GM19099 (cell line): ENCODE measurements around the gene NKD2.

ENCODE experiments used
- POLR2A ChIP-seq: IDR thresholded peaks from 3 replicates; pipeline ENCODE4 v1.6.1; 2011; ENCODE audit warnings: low read depth; ENCODE audit not compliant: insufficient read length; ENCODE audit errors: extremely low read depth

The NKD2 gene

DNA sequence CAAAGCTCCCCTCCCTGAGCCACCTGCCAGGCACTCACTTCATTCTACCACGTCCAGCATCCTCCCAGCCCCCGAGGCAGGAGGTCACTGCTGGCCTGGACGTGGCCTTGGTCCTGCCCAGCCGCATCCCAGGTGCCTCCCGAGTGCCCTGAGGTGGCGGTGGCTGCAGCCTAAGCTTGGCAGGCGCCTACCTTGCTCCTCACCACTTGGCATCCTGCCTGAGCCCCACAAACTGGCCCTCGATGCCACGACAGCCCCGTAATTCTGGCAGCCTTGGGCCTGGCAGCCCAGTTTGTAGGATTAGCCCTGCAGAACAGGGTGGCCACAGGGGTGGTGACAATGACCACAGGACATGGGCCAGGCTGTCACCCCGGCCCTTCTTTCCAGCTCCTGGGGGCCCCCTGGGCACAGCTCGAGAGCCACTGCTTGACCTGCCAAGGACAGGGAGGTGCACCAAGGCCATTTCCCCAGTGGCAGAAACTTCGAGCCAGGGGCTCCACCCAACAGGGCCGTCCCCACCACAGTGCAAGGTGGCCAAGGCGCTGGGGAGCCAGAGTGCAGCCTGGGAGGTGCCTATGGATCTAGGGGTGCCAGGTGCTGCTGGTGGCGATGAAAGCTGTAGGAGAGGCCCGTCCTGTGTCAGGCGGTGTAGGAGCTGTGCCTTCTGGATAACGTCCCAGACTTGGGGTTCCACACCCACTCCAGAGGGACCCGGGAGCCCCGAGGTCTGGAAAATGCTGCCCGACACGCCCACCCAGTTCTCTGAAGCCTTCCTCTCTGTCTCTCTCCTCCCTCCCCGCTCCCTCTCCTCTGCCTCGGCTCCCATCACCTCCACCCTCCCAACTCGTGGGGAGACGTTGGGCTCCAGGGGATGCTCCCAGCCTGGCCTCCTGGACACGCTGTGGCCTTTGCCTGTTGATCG is 18.4 kb downstream of the NKD2 start:
- TF ChIP-seq POLR2A: no peak

DNA sequence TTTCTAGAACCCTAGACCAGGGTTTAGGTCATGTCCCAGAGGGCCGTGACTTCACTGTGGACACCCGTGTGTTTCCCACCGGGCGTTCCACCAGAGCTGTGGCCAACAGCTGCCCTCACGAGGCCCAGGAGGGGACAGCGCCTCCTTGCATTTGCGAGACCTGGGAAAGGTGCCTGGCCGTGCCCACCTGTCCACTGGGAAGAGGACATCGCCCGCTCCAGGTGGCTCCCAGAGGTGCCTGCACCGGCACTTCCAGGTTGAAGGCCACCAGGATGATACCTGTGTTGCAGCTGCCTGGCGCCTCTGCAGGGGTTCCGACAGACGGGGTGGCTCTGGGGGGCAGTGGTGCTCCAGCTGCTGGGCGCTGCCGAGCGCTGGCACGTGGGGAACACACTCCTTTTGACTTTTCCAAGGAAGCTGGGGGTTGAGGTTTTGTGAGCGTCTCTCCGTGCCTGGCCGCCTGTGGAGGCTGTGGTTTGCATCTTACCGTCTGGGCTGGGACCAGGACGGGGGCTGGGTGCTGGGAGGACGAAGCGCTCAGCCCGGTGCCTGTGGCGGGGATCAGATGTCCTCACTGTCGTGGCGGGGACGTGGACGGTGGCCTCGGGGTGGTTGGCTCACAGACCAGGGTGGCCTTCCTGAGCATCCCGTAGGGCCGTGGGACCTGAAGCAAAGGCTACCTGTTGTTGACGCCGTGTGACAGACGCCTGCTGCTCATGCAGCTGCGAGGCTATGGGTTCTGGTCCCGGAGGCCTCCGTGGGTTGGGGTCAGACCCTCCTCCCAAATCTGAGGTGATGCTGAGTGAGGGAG is 19.2 kb downstream of the NKD2 start:
- no peak for TF ChIP-seq POLR2A

DNA sequence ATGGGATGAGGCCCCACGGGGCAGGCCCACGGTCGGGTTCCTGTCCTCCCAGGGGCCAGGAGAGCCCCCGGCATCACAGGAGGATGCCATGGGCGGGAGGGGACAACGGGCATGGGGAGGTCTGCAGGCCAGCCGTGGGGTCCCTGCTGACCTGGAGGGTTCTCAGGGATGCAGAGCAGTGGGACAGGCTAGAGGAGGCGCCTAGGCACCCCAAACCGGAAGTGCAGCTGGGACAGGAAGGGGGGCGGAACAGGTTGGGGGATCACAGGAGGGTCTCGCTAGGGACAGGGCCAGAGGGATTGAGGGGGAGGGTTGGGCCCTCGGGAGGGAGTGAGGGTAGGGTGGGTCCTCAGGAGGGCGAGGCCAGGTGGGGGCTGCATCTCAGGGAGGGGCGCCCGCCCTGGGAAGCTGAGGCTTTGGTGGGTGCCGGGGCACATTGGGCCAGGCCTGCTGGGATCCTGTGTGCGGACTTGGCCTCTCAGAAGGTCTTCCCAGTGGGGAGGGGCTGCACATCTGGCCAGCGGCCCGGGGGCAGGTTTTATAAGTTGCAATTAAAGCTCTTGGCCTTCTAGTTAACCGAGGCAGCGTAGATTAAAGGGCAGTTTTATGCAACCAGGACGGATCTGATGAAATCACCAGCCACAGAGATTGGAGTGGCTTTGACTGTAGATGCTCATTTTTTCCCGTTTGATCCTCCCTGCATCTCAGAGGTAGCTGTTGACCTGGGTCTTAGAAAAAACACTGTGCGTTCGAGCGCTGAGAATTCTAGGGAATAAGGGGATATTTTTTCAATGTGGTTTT is 20.1 kb downstream of the NKD2 start:
- TF ChIP-seq POLR2A: no peak

DNA sequence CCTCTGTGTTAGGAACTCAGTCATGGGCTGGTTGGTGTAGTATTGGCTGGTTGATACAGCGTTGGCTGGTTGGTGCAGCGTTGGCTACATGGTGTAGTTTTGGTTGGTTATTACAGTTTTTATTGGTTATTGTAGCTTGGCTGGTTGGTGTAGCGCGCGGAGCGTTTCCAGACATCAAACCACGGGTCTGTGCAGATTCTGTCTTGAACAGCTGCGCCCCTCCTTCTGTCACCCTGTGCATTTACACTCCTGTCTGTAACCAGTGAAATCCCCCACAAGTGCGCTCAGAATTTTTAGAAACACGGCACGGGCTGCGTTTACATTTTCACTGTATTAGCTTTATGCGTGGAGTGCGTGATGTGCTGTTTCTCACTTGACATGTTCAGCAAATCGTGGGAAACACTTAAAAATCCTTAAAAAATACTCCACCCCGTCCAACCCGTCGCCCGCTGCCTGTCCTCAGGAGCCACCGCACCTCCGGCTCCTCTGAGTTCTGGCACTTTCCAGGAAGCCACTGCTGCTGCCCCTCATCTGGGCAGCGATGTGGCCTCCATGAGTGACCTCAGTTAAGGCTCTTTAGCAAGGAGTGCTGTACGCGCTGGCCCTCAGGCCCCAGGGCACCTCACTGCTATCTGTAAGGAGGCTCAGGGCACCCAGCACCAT is 20.8 kb downstream of the NKD2 start:
- TF ChIP-seq POLR2A: no peak

DNA sequence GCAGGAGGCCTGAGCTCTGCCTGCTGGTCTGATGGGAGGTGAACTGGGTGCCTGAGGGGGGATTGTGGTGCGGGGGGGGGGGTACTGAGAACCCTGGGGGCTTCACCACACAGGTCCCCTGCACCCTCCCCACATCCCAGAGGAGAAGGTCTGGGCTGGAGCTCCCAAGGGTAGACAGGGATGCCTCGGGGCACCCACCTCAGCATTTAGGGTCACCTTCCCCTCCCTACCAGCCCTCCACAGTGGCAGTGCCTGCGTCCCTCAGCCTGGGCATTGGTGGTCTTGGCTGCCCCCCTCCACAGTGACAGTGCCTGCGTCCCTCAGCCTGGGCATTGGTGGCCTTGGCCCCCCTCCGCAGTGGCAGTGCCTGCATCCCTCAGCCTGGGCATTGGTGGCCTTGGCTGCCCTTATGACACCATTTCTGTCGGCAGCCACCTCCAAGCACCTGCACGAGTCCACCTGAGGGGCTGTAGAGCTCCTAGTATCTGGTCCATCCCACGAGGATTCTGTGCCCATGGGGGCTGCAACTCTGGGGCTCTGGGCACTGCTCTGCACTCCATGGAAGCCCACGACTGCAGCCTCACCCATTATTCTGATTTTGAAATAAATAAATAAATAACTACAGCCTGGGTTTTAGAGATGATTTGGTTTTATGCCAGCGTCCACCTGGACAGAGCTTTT is 21.5 kb downstream of the NKD2 start:
- no peak for TF ChIP-seq POLR2A

DNA sequence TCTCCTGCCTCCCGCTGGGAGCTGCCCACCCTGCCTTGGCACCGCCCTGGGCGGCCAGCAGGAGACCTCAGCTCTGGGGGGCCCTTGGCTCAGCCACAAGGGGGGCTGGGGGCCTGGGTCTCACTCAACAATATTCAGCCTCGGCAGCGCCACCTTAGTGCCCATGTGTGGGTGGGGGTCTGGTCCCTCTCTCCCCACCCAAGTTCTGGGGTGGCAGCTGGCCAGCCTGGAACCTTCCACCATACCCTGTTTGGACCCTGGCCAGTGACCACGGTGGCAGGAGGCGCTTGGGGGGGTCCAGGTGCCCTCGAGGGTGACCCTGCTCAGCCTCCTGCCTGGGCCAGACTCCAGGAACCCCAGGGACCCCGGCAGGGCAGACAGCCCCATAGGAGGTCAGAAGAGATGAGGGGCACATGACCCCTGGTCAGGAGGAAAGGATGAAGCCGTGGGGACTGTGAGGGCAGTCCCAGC is 22.2 kb downstream of the NKD2 start:
- TF ChIP-seq POLR2A: no peak

DNA sequence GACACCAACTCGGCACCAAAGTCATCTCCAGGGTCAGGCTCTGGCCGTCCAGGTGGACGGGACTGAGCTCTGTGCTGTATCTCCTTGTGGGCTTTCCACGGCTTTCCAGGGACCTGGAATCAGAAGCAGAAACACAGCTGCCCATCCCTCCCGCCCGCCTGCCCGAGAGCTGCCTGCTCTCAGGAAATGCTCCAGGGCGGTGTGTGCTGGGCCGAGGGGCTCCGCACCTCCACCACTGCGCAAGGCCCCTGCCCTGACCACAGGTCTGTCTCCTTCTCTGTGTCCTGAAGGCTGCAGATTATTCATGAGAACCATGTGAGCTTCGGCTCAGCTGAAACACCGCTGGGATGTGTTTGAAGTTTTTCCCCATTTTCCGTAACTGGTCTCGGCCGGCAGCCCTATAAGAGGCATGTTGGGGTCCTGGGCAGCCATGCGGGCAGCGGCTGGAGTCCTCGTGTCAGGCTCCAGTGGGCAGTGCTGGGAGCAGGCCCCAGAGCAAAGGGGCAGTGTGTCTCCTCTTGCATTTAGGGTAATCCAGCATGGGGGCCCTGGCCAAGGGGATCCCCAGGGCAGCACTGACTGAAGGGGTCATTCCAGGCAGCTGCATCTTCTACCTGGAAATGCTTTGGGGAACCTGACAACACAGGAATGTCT is 22.8 kb downstream of the NKD2 start:
- no peak for TF ChIP-seq POLR2A

DNA sequence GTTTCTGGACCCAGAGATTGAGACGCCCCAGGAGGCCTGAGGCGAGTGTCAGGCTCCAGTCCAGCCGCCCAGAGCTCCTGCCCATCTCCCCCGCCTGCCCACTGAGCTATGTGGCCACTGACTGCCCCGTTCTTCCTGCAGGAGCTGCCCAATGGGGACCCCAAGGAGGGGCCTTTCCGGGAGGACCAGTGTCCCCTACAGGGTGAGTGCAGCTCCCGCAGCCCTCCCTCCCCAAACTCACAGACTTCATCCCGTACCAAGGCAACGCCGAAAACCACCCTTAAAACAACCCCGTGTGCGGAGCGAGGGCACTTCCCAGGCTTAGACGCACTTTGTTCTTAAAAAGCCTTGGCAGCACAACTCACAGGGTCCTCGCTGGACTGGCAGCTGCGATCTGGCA is 23.4 kb downstream of the NKD2 start:
- TF ChIP-seq POLR2A: no peak

DNA sequence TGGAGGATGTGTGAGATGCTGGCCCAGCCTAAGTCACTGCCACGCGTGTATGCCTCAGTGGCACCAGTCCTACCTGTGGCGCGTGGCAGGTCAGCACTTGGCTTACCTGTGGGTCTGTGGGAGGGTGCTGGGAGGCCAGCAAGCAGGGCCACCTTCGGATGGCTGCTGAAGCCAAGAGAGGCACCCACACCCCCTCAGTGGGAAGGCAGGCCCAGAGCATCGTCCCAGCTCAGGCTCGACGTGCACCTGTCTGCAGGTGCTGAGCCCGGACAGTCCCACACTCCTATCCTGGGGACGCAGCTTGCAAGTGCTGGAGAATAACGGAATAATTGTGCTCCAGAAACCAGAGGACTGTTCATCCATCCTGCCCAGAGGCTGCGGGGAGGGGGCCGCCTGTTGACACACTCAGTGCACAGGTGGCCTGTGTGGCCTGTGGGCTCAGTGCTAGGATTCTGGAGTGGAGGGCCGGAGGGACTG is 24.0 kb downstream of the NKD2 start:
- TF ChIP-seq POLR2A: no peak

DNA sequence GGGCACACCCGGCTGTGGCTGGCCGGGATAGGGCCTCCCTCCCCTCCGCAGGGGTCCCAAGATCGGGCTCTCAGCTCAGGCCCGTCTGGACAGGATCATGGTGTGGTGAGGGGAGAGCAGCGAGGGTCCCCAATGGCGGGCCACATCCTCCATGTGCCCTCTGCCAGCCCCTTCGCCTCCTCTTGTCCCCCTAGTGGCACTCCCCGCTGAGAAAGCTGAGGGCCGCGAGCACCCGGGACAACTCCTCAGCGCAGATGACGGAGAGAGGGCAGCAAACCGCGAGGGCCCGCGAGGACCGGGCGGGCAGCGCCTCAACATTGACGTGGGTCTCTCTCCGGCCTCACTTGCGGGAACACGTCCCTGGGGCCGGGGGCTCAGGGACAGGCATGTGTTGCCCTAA is 24.6 kb downstream of the NKD2 start:
- TF ChIP-seq POLR2A: no peak

DNA sequence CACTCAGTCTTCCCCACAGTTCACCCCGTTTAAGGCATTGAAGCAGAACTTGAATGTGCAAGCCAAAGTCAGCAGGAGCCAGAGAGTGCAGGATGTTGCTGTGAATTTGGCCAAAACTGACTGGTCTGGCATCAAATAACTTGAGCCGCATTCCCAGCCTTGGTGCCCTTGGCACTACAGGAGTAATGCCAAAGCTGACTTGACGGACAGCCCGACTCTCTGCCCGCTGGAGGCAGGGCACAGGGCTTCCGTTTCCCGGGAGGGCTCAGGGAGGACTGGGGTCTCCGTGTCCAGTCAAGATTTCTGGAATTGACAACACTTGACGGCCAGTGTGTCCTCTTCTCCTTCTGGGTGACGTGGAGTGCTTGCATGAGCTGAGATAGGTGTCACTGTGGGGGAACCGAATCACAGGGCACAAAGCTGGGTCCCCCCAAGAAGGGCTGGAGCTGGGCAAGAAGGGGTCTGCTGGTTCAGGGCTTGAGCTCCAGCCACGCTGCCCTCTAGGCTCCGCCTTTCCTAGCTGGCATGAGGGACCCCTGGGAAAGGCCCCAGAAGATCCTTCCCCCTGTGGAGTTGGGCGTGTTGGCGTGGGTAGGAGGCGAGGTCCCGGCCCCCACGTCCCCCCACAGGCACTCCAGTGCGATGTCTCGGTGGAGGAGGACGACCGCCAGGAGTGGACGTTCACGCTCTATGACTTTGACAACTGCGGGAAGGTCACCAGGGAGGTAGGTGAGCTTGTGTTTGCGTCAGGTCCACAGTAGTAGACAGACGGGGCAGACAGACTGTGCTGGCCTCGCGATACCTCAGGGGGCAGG is 25.2 kb downstream of the NKD2 start:
- no peak for TF ChIP-seq POLR2A

DNA sequence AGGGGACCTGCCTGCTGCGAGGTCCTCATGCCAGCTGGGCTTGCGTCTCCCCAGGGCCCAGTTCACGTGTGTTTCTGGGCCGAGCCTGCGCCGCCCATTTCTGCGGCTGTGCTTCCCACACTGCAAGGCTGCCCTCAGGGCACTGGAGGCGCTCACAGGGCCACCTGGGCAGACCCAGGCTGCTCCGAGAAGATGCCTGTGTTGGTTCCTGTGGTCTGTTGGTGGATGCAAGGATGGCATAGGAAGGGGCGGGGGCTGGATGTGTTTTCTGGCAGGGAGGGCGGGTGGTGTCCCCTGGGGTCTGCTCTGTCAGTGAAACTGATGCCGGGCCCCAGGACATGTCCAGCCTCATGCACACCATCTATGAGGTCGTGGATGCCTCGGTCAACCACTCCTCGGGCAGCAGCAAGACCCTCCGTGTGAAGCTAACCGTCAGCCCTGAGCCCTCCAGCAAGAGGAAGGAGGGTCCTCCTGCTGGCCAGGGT is 25.9 kb downstream of the NKD2 start:
- no peak for TF ChIP-seq POLR2A
